Activated naive CD4-positive, alpha-beta T cell treated with anti-CD3 and anti-CD28 coated beads for 36 hours (primary cell): Measurements from ENCODE around the gene NEU1. TPM values are rescaled to one million over a fixed set of nuclear protein-coding genes. Genes with fewer than 3 reads are reported as not detected.
"Not testable (repeated sequence)": the region's sequence is repeated elsewhere in the genome, so short reads cannot be mapped to it uniquely, and the experiment has no call there.

ENCODE experiments used
- CTCF ChIA-PET: fragments of 350-600 bp; sonication (Branson Sonifier 250); formaldehyde crosslinking; loops from one replicate; lab custom pipeline; 2021; ENCODE audit warnings: antibody characterized with exemption; lab: Charles Lee
- DNase-seq: peaks from one replicate; pipeline ENCODE4 v3.0.0-alpha.2; 2020
- H3K27ac Mint-ChIP-seq: one replicate; pipeline ENCODE4 v1.8.0; 2021; ENCODE audit warnings: mild to moderate bottlenecking, mixed read lengths
- H3K27me3 Mint-ChIP-seq: one replicate; pipeline ENCODE4 v1.8.0; 2021; ENCODE audit warnings: low read depth, mixed read lengths
- H3K36me3 Mint-ChIP-seq: one replicate; pipeline ENCODE4 v1.8.0; 2021; ENCODE audit warnings: low read depth, mixed read lengths
- H3K4me1 Mint-ChIP-seq: one replicate; pipeline ENCODE4 v1.8.0; 2021; ENCODE audit warnings: low read depth, mixed read lengths
- H3K4me3 Mint-ChIP-seq: one replicate; pipeline ENCODE4 v1.8.0; 2021; ENCODE audit warnings: mild to moderate bottlenecking, moderate library complexity, mixed read lengths
- H3K9me3 Mint-ChIP-seq: one replicate; pipeline ENCODE4 v1.8.0; 2021; ENCODE audit warnings: mixed read lengths
- intact Hi-C: fragments of 100-400 bp; cut with micrococcal nuclease; formaldehyde crosslinking; loops from one replicate; pipeline ENCODE4 v1.15.1; 2023
- total RNA-seq, 2 experiments: library from RNA; stranded (reverse); gene quantifications; one replicate each; pipeline ENCODE4 v1.2.3, GENCODE V29; 2021

Gene NEU1
- total RNA-seq, 2 experiments from 2014 or later: 8.4 to 9.2 TPM

DNA sequence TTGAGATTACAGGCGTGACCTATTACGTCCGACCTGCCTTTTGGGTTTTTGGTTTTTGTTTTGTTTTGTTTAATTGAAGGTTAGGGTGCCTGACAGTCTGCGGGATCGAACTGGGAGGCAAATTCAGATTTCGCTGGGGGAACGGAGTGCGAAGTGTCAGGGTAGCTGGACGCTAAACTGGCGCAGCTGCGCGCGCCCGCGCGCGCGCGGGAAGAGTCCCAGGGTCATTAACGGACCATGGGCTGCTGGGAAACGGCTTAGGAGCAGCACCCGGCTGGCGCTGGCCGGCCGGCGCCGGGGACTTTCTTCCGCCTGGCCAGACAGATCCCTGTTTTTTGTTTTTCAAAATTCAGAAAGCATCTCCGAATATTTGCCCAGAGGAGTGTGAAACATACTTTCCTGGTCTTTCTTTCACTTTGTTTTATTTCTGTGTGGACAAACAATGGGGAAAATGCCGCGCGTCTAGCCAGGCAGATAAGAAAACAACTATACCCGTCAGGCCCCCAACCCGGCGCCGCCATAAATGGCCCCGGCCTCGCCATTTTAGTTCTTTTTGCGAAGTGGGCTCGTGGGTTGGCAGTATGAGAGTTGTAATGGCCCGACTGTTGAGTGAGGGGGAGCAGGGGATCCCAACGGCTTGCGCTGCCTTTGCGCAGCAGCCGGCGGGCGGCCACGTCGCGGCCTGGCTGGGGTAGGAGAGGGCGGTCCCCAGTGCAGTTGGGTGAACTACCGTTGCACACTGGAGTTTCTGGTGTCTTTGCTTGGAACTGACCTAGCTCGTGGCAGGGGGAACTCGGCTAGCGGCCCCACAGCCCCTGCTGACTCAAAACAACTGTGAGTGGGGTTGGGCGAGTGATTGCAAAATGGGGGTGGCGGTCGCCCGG is 28.0 kb downstream of the NEU1 start:
- peaks cover 60% of the 10 kb centered on the region for H3K36me3 Mint-ChIP-seq
- H3K4me1 Mint-ChIP-seq: peaks cover 46% of the 10 kb centered on the region
- H3K4me3 Mint-ChIP-seq: peak overlapping the region; percentile 94
- intact Hi-C loops: loop anchor here (1.0 to 10.0 kb wide), 8 partner anchors 29 to 1010 kb away; partner anchors contain the start of genes EHMT2, NELFE, PRRC2A and PSMB8
- CTCF ChIA-PET: interaction anchor here (0.6 to 1.5 kb wide), 2 partner anchors 94 to 116 kb away, joined by 3 to 6 read pairs; partner anchors contain the start of gene MSH5
- H3K27me3 Mint-ChIP-seq: no peaks in the 10 kb centered on the region
- H3K27ac Mint-ChIP-seq: peak overlapping the region; percentile 98
- no peaks in the 10 kb centered on the region for H3K9me3 Mint-ChIP-seq
- peak; percentile 80 for DNase-seq

DNA sequence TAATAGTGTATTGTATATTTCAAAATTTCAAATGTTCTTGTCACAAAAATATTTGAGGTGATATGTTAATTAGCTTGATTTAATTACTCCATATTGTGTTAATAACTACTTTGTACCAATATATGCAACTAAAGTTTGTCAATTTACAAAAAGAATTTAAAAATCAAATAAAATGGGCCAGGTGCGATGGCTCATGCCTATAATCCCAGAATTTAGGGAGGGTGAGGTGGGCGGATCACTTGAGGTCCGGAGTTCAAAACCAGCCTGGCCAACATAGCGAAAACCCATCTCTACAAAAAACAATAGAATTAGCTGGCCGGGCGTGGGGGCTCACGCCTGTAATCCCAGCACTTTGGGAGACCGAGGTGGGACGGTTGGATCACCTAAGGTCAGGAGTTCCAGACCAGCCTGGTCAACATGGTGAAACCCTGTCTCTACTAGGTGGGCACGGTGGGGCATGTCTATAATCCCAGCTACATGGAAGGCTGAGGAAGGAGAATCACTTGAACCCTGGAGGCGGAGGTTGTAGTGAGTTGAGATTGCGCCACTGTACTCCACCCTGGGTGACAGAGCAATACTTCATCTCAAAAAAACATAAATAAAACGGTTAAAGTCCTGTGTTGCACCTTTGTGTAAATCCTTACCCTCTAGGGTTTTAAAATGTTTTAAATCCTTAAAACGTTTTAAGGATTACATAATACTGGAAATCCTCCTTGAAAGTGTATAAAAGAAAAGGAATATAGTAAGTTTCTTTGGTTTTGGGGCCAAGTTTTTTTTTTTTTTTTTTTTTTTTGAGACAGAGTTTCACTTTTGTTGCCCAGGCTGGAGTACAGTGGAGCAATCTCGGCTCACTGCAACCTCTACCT is 31.0 kb downstream of the NEU1 start:
- peak overlapping the region; percentile 97 for H3K4me3 Mint-ChIP-seq
- H3K27me3 Mint-ChIP-seq: no peaks in the 10 kb centered on the region
- intact Hi-C loops: loop anchor here (2.0 to 10.0 kb wide), 3 partner anchors 126 to 1013 kb away; partner anchors contain the start of genes LY6G5C, NELFE, PSMB8 and SKIC2
- peaks cover 27% of the 10 kb centered on the region for H3K4me1 Mint-ChIP-seq
- H3K9me3 Mint-ChIP-seq: no peaks in the 10 kb centered on the region
- CTCF ChIA-PET: interaction anchor here (0.6 to 2.5 kb wide), 14 partner anchors 7 to 179 kb away, joined by 3 to 14 read pairs (median 5); partner anchors contain the start of genes BAG6, LSM2, LY6G5C and NEU1
- peaks cover 32% of the 10 kb centered on the region for H3K36me3 Mint-ChIP-seq
- peak overlapping the region; percentile 94 for H3K27ac Mint-ChIP-seq
- no peak for DNase-seq

DNA sequence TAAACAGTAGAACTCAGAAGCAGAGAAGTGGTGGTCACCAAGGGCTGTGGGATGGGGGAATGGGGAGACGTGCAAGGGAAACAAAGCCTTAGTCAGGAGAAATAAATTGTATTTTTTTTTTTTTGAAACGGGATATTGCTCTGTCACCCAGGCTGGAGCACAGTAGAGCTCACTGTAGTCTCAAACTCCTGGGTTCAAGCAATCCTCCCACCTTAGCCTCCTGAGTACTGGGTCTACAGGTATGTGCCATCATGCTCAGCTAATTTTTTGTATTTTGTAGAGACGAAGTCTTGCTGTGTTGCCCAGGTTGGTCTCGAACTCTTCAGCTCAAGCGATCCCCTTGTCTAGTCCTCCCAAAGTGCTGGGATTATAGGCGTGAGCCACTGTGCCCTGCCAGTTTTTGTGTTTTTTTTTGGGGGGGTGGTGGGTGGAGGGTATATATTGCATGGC is 31.7 kb downstream of the NEU1 start:
- H3K9me3 Mint-ChIP-seq: no peaks in the 10 kb centered on the region
- intact Hi-C loops: loop anchor here (1.0 to 10.0 kb wide), 6 partner anchors 36 to 1014 kb away; partner anchors contain the start of genes DDAH2, LY6G5C, NELFE and PSMB8
- CTCF ChIA-PET: interaction anchor here (0.6 to 2.5 kb wide), 14 partner anchors 8 to 178 kb away, joined by 3 to 14 read pairs (median 6); partner anchors contain the start of genes BAG6, LSM2, LY6G5C and NEU1

DNA sequence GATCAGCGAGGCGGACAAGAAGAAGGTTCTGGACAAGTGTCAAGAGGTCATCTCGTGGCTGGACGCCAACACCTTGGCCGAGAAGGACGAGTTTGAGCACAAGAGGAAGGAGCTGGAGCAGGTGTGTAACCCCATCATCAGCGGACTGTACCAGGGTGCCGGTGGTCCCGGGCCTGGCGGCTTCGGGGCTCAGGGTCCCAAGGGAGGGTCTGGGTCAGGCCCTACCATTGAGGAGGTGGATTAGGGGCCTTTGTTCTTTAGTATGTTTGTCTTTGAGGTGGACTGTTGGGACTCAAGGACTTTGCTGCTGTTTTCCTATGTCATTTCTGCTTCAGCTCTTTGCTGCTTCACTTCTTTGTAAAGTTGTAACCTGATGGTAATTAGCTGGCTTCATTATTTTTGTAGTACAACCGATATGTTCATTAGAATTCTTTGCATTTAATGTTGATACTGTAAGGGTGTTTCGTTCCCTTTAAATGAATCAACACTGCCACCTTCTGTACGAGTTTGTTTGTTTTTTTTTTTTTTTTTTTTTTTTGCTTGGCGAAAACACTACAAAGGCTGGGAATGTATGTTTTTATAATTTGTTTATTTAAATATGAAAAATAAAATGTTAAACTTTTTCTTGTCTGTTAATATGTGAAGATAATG is 32.9 kb downstream of the NEU1 start:
- H3K4me1 Mint-ChIP-seq: peaks cover 39% of the 10 kb centered on the region
- H3K27me3 Mint-ChIP-seq: no peaks in the 10 kb centered on the region
- intact Hi-C loops: loop anchor here (1.0 to 10.0 kb wide), 7 partner anchors 34 to 1145 kb away; partner anchors contain the start of genes DDAH2, LY6G5C, NELFE and PSMB8
- peaks cover 15% of the 10 kb centered on the region for H3K36me3 Mint-ChIP-seq
- H3K27ac Mint-ChIP-seq: peak overlapping the region; percentile 94
- no peaks in the 10 kb centered on the region for H3K9me3 Mint-ChIP-seq
- CTCF ChIA-PET: interaction anchor here (0.5 to 2.5 kb wide), 12 partner anchors 9 to 237 kb away, joined by 3 to 14 read pairs (median 4); partner anchors contain the start of genes ABHD16A, LSM2 and NCR3
- DNase-seq: no peak
- peak overlapping the region; percentile 97 for H3K4me3 Mint-ChIP-seq

More for the DNA sequence above, 31.7 kb downstream of the NEU1 start:
- Mint-ChIP-seq H3K27ac (peak overlapping the region; percentile 94), H3K36me3 (peaks cover 25% of the 10 kb centered on the region), H3K4me3 (peak overlapping the region; percentile 97), H3K4me1 (peaks cover 30% of the 10 kb centered on the region), H3K27me3 (no peaks in the 10 kb centered on the region)
- DNase-seq: no peak

DNA sequence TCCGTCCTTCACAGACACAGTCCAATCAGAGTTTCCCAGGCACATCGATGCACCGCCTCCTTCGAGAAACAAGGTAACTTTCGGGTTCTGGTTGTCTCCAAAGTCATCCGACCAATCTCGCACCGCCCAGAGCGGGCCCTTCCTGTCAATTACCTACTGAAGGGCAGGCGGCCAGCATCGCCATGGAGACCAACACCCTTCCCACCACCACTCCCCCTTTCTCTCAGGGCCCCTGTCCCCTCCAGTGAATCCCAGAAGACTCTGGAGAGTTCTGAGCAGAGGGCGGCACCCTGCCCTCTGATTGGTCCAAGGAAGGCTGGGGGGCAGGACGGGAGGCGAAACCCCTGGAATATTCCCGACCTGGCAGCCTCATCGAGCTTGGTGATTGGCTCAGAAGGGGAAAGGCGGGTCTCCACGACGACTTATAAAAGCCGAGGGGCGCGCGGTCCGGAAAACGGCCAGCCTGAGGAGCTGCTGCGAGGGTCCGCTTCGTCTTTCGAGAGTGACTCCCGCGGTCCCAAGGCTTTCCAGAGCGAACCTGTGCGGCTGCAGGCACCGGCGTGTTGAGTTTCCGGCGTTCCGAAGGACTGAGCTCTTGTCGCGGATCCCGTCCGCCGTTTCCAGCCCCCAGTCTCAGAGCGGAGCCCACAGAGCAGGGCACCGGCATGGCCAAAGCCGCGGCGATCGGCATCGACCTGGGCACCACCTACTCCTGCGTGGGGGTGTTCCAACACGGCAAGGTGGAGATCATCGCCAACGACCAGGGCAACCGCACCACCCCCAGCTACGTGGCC is 35.1 kb downstream of the NEU1 start, which contains the start of gene HSPA1B:
TSS of gene HSPA1B (plus strand) at position 453 of the 794 bp plus-strand sequence. CDS start at position 666, 213 bp downstream.
- CTCF ChIA-PET: interaction anchor here (0.7 to 1.4 kb wide), 6 partner anchors 10 to 169 kb away, joined by 3 to 4 read pairs (median 4); partner anchors contain the start of genes LSM2, LY6G5C and VARS1

DNA sequence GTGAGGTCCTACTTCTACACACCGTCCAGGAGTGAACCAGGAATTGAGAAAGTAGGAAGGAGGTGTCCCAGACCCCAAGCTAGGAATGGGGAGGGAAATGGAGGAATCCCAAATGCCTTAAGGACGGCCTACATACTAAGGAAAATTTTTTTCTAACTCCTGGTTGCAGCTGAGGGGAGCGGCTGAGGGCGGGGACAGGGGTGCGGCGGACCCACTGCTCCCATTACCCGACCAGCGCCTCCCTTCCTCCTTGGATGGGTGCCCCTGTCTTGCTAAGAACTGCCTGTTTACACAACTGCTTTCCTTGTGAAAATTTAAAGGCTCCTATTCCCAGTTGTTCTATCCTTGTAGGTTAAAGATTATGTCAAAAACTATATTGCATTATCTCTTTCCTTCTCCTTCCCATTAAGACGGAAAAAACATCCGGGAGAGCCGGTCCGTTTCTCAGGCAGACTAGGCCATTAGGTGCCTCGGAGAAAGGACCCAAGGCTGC is 35.8 kb downstream of the NEU1 start:
- Mint-ChIP-seq H3K9me3 (no peaks in the 10 kb centered on the region), H3K4me3 (peak overlapping the region; percentile 85), H3K27ac (peak overlapping the region; percentile 97), H3K27me3 (no peaks in the 10 kb centered on the region), H3K4me1 (peaks cover 49% of the 10 kb centered on the region), H3K36me3 (peaks cover 13% of the 10 kb centered on the region)
- DNase-seq: peak; percentile 56
- intact Hi-C loops: loop anchor here (1.0 to 10.0 kb wide), 7 partner anchors 14 to 1148 kb away; partner anchors contain the start of genes ATP6V1G2, GPANK1, LTA and NFKBIL1
- CTCF ChIA-PET: interaction anchor here (0.7 to 1.4 kb wide), 7 partner anchors 9 to 169 kb away, joined by 3 to 4 read pairs (median 4); partner anchors contain the start of genes EHMT2, LSM2, LY6G5C and VARS1

More for the DNA sequence above, 35.1 kb downstream of the NEU1 start, which contains the start of gene HSPA1B:
- Mint-ChIP-seq H3K4me3 (peak within 1 kb of the TSS; percentile 85), H3K27me3 (no peaks in the 10 kb centered on the region), H3K27ac (peak within 1 kb of the TSS; percentile 97), H3K9me3 (no peaks in the 10 kb centered on the region), H3K4me1 (peaks cover 46% of the 10 kb centered on the region), H3K36me3 (peaks cover 13% of the 10 kb centered on the region)
- intact Hi-C loops: loop anchor here (1.0 to 10.0 kb wide), 7 partner anchors 15 to 1147 kb away; partner anchors contain the start of genes ATP6V1G2, GPANK1, LTA and NFKBIL1
- DNase-seq: peak; percentile 98

DNA sequence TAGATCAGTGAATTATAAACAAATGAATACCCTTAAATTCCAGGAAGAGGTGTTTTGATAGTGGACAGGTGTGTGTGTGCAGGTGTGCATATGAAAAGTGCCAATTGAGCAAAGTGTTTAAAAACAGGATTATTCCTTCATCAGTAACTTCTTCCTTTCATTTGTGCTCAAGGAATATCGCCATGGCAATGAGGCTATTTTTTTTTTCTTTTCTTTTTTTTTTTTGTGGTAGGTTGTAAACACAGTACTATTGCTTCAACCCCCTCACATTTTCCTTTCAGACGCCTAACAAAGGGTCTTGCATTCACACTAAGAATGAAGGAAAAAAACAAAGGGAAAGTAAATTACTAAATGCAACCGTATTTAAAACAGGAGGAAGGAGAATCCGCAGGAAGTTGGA is 37.1 kb downstream of the NEU1 start:
- H3K9me3 Mint-ChIP-seq: no peaks in the 10 kb centered on the region

DNA sequence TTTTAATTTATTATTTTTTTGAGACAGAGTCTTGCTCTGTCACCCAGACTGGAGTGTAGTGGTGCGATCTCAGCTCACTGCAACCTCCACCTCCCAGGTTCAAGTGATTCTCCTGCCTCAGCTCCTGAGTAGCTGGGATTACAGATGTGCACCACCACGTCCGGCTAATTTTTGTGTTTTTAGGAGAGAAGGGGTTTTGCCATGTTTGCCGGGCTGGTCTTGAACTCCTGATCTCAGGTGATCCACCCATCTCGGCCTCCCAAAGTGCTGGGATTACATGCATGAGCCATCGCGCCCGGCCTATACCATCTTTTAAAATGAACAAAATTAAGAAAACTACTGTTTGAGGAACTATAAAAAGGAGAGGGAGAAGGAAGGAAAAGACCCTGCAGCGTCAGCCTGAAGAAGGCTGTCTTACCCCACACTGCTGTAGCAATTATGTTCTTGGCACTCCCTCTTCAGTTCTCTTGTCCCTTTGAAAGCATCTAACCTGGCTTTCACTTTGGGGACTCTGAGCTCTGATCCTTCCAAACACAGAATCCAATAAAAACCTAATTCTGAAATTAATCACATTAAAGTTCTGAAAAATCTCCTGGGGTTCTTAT is 38.9 kb downstream of the NEU1 start:
- Mint-ChIP-seq H3K27ac (peak overlapping the region; percentile 36), H3K4me1 (peaks cover 52% of the 10 kb centered on the region)
- CTCF ChIA-PET: interaction anchor here (0.6 to 1.1 kb wide), 2 partner anchors 19 to 215 kb away, joined by 4 to 5 read pairs; no protein-coding TSS in a partner anchor
- H3K4me3 Mint-ChIP-seq, H3K9me3 Mint-ChIP-seq, DNase-seq, H3K36me3 Mint-ChIP-seq, H3K27me3 Mint-ChIP-seq: not testable (repeated sequence)
- intact Hi-C loops: loop anchor here (2.0 to 10.0 kb wide), 3 partner anchors 27 to 1151 kb away; partner anchors contain the start of gene MICB

More for the DNA sequence above, 37.1 kb downstream of the NEU1 start:
- Mint-ChIP-seq H3K4me3 (peak overlapping the region; percentile 85), H3K27ac (peak overlapping the region; percentile 97), H3K27me3 (no peaks in the 10 kb centered on the region), H3K4me1 (peaks cover 46% of the 10 kb centered on the region), H3K36me3 (peaks cover 7% of the 10 kb centered on the region)
- intact Hi-C loops: loop anchor here (10.0 kb wide), 1 partner anchor 1149 kb away; no protein-coding TSS in a partner anchor
- CTCF ChIA-PET: no interaction called here
- DNase-seq: no peak

DNA sequence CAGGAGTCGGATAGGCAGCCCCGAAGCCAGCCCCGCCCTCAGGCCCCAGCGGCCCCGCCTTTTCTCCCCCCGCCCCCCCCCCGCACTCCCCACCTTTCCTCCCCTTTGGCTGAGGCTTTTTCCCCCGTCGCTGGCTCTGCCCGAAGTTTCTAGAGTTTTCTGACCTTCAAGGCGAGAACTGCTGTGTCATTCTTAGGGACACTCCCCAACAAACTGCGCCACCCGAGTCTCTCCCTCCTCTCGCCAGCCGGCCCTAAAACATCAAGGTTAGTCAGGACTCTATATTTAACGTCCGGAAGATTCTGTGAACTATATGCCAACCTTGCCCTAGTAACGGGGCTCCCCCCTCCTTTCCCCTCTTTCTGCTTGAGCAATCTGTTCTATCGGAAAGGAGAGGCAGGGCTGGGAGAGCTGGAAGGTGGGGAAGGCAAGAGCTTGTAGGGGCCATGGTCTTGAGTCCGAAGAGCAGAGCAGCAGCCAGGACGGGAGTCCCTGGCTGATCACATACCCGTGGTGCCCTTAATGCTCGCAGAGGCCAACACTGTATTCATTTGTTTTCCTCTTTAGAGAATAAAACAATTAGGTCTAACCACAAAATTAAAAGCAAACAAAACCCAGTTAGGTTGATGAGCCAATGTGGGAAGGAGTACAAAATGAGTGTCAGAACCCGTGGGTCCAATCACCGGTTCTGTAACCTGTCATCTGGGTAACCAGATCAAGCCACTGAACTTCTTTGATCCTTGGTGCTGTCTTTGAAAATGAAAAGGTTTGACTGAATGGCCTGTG is 40.4 kb downstream of the NEU1 start:
- Mint-ChIP-seq H3K27ac (peak overlapping the region; percentile 92), H3K27me3 (no peaks in the 10 kb centered on the region), H3K4me1 (peaks cover 66% of the 10 kb centered on the region), H3K4me3 (peak overlapping the region; percentile 78), H3K9me3 (no peaks in the 10 kb centered on the region), H3K36me3 (no peaks in the 10 kb centered on the region)
- peak; percentile 83 for DNase-seq
- intact Hi-C loops: loop anchor here (2.0 to 10.0 kb wide), 3 partner anchors 25 to 1153 kb away; partner anchors contain the start of gene MICB
- CTCF ChIA-PET: interaction anchor here (0.7 to 1.1 kb wide), 2 partner anchors 16 to 18 kb away, joined by 3 to 4 read pairs; partner anchors contain the start of gene LSM2
